Measurements from ENCODE around the gene NME9.

DNA sequence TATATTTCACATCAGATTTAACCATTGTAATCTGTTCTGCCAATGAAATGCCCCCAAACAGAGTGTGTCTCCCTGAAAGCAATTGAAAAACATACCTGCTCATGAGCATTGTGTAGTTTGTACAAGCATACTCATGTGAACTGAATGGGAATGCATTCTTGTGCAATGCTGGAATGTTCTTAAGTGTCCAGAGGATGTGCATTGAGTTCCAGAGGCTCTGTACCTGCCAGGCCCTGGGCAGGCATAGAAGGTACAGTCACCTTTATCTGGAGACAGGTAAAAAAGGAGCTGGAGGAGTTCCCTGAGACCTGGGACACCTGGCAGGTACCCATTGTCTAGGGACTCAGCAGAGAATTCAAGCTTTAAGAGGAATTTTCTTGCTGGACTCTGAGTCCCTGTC is 21.5 kb upstream of the NME9 start:
- TF ChIP-seq, protein P1, sequence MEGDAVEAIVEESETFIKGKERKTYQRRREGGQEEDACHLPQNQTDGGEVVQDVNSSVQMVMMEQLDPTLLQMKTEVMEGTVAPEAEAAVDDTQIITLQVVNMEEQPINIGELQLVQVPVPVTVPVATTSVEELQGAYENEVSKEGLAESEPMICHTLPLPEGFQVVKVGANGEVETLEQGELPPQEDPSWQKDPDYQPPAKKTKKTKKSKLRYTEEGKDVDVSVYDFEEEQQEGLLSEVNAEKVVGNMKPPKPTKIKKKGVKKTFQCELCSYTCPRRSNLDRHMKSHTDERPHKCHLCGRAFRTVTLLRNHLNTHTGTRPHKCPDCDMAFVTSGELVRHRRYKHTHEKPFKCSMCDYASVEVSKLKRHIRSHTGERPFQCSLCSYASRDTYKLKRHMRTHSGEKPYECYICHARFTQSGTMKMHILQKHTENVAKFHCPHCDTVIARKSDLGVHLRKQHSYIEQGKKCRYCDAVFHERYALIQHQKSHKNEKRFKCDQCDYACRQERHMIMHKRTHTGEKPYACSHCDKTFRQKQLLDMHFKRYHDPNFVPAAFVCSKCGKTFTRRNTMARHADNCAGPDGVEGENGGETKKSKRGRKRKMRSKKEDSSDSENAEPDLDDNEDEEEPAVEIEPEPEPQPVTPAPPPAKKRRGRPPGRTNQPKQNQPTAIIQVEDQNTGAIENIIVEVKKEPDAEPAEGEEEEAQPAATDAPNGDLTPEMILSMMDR (IDR thresholded peaks at IDR 0.05), result no peak
- TF ChIP-seq POLR2A (IDR thresholded peaks at IDR 0.05), result no peak

Measured in uterus (tissue), 2 donors.